GM12878 (cell line): ENCODE data around the gene COQ7. TPM values are rescaled to one million over a fixed set of nuclear protein-coding genes. Genes with fewer than 3 reads are reported as not detected.

Source experiments
- ATAC-seq: fragments of 200-7000 bp; cut with Tn5 transposase; 3 replicates; pipeline ENCODE4 v1.9.1; 2020; ENCODE audit warnings: mild to moderate bottlenecking, moderate library complexity
- BruUV-seq: library from RNA; stranded (reverse); fragments of 400-500 nt; replicated peaks from 2 replicates; lab custom pipeline; 2021; lab: Mats Ljungman, UMichigan
- CTCF ChIA-PET: fragments of 300-600 bp; sonication (Branson Sonifier 250); formaldehyde crosslinking; extraction: SDS; loops from one replicate; lab custom pipeline; 2021; ENCODE audit warnings: inconsistent platforms; lab: Yijun Ruan, JAX
- POLR2A ChIA-PET: fragments of 350-600 bp; formaldehyde crosslinking; extraction: SDS; loops from one replicate; lab custom pipeline; 2021; ENCODE audit warnings: inconsistent platforms; lab: Charles Lee
- RAD21 ChIA-PET: fragments of 300-600 bp; sonication (Branson Sonifier 250); formaldehyde crosslinking; loops from one replicate; lab custom pipeline; 2023; ENCODE audit warnings: antibody characterized with exemption; ENCODE audit not compliant: unreplicated experiment; lab: Charles Lee
- SMC1A ChIA-PET: fragments of 300-600 bp; sonication (Branson Sonifier 250); formaldehyde crosslinking; loops from one replicate; lab custom pipeline; 2023; ENCODE audit not compliant: unreplicated experiment, uncharacterized antibody; lab: Charles Lee
- DNase-seq: peaks from one replicate; pipeline ENCODE4 v3.0.0-alpha.2; 2011; ENCODE audit warnings: low read depth, low spot score
- FAIRE-seq: peaks from 3 replicates; lab custom pipeline; 2011; peaks lifted over from hg19 to GRCh38; lab: Jason Lieb, UNC
- H2AFZ ChIP-seq: 2 replicates; pipeline ENCODE4 v1.6.0; 2011; ENCODE audit warnings: low read depth, low read length, control low read depth; ENCODE audit not compliant: control insufficient read depth
- H3K27ac ChIP-seq: 2 replicates; pipeline ENCODE4 v1.5.1; 2011; ENCODE audit warnings: control low read depth; ENCODE audit not compliant: control insufficient read depth, insufficient read depth
- H3K27me3 ChIP-seq, 2 experiments: replicated peaks in 1 of 2; 2 replicates each; pipeline versions ENCODE4 v1.6.0 to v1.6.1; 2011; ENCODE audit warnings: low read length in 1 of 2; ENCODE audit not compliant: control insufficient read depth in 2 of 2, insufficient read depth in 2 of 2
- H3K36me3 ChIP-seq, 2 experiments: 2 replicates each; pipeline ENCODE4 v1.5.1; 2011; ENCODE audit warnings: low read length in 1 of 2; ENCODE audit not compliant: control insufficient read depth in 2 of 2, insufficient read depth in 2 of 2
- H3K4me1 ChIP-seq: 2 replicates; pipeline ENCODE4 v1.6.1; 2011; ENCODE audit warnings: mild to moderate bottlenecking, low read length, moderate library complexity, mixed read lengths; ENCODE audit not compliant: control insufficient read depth, insufficient read depth
- H3K4me2 ChIP-seq: 2 replicates; pipeline ENCODE4 v1.6.0; 2011; ENCODE audit warnings: control low read depth; ENCODE audit not compliant: control insufficient read depth, insufficient read depth
- H3K4me3 ChIP-seq: fragments of 200-600 bp; sonication (generic); 2 replicates; pipeline ENCODE4 v1.5.1; 2016
- H3K79me2 ChIP-seq: 2 replicates; pipeline ENCODE4 v1.6.0; 2011; ENCODE audit warnings: low read length; ENCODE audit not compliant: control insufficient read depth, insufficient read depth
- H3K9ac ChIP-seq: 2 replicates; pipeline ENCODE4 v1.8.0; 2011; ENCODE audit warnings: low read length, control low read depth, mixed read lengths; ENCODE audit not compliant: control insufficient read depth, insufficient read depth
- H3K9me3 ChIP-seq: replicated peaks from 3 replicates; pipeline ENCODE4 v1.5.1; 2011; ENCODE audit warnings: mild to moderate bottlenecking, low read length; ENCODE audit not compliant: control insufficient read depth, insufficient read depth
- H4K20me1 ChIP-seq: 2 replicates; pipeline ENCODE4 v1.6.0; 2011; ENCODE audit not compliant: control insufficient read depth, insufficient read depth
- BCL11A ChIP-seq: IDR thresholded peaks from 2 replicates; pipeline ENCODE4 v1.6.1; 2011; ENCODE audit warnings: low read depth, low read length
- BRCA1 ChIP-seq: IDR thresholded peaks from 2 replicates; pipeline ENCODE4 v1.6.1; 2011; ENCODE audit warnings: low read depth, low read length, improper control_type of control experiment
- CBFB ChIP-seq: IDR thresholded peaks from 2 replicates; pipeline ENCODE4 v1.6.1; 2016; ENCODE audit warnings: antibody characterized with exemption, low read depth
- CREB1 ChIP-seq: IDR thresholded peaks from 2 replicates; pipeline ENCODE4 v1.6.1; 2012; ENCODE audit warnings: low read depth, mild to moderate bottlenecking, inconsistent platforms
- CREM ChIP-seq: IDR thresholded peaks from 2 replicates; pipeline ENCODE4 v1.6.1; 2014; ENCODE audit warnings: antibody characterized with exemption, low read depth
- EED ChIP-seq: sonication (generic); IDR thresholded peaks from 2 replicates; pipeline ENCODE4 v1.6.1; 2016; ENCODE audit warnings: antibody characterized with exemption, low read depth
- ETV6 ChIP-seq, 2 experiments: fragments of 450-650 bp in 1 of 2; IDR thresholded peaks in 1 of 2; conservative IDR thresholded peaks in 1 of 2; 2 replicates each; pipeline ENCODE4 v1.6.1; 2014; ENCODE audit warnings: antibody characterized with exemption in 1 of 2, borderline replicate concordance in 1 of 2, low read depth in 1 of 2, mild to moderate bottlenecking in 1 of 2, moderate library complexity in 1 of 2
- FOXM1 ChIP-seq: IDR thresholded peaks from 2 replicates; pipeline ENCODE4 v1.6.1; 2012; ENCODE audit warnings: low read depth, mild to moderate bottlenecking, inconsistent platforms, low read length, moderate library complexity
- GABPA ChIP-seq: IDR thresholded peaks from 2 replicates; pipeline ENCODE4 v1.6.1; 2014; ENCODE audit warnings: antibody characterized with exemption, low read depth, mild to moderate bottlenecking, inconsistent platforms
- IRF4 ChIP-seq: IDR thresholded peaks from 2 replicates; pipeline ENCODE4 v1.6.1; 2011; ENCODE audit warnings: low read depth, low read length
- JUNB ChIP-seq: IDR thresholded peaks from 2 replicates; pipeline ENCODE4 v1.6.1; 2016; ENCODE audit warnings: antibody characterized with exemption, mild to moderate bottlenecking
- LARP7 ChIP-seq: fragments of 450-650 bp; IDR thresholded peaks from 2 replicates; pipeline ENCODE4 v1.6.1; 2017; ENCODE audit warnings: mild to moderate bottlenecking
- MXI1 ChIP-seq: fragments of 150-350 bp; IDR thresholded peaks from 2 replicates; pipeline ENCODE4 v1.6.1; 2011; ENCODE audit warnings: low read depth, mild to moderate bottlenecking, inconsistent platforms, low read length, improper control_type of control experiment
- MYC ChIP-seq: IDR thresholded peaks from 2 replicates; pipeline ENCODE4 v1.6.1; 2011; ENCODE audit warnings: mild to moderate bottlenecking, low read length, moderate library complexity, inconsistent platforms; ENCODE audit not compliant: insufficient read depth, insufficient replicate concordance, insufficient read length, severe bottlenecking
- PAX5 ChIP-seq: IDR thresholded peaks from 2 replicates; pipeline ENCODE4 v1.6.1; 2011; ENCODE audit warnings: low read depth, low read length, borderline replicate concordance
- RUNX3 ChIP-seq: IDR thresholded peaks from 2 replicates; pipeline ENCODE4 v1.6.1; 2012; ENCODE audit warnings: low read length, inconsistent platforms
- SIX5 ChIP-seq: IDR thresholded peaks from 2 replicates; pipeline ENCODE4 v1.6.1; 2011; ENCODE audit warnings: mild to moderate bottlenecking, low read depth, low read length, moderate library complexity; ENCODE audit not compliant: severe bottlenecking
- SREBF2 ChIP-seq: IDR thresholded peaks from 2 replicates; pipeline ENCODE4 v1.6.1; 2012; ENCODE audit warnings: mild to moderate bottlenecking, low read length
- SRF ChIP-seq, 2 experiments: IDR thresholded peaks; 2 replicates each; pipeline ENCODE4 v1.6.1; 2011; ENCODE audit warnings: low read depth in 2 of 2, low read length in 2 of 2, mild to moderate bottlenecking in 1 of 2, moderate library complexity in 1 of 2
- WRNIP1 ChIP-seq: IDR thresholded peaks from 2 replicates; pipeline ENCODE4 v1.6.1; 2011; ENCODE audit warnings: low read depth, low read length, improper control_type of control experiment, borderline replicate concordance
- WGBS: methylation state at CpG from one replicate; pipeline ENCODE4 v1.1.6; 2016; ENCODE audit warnings: low lambda C conversion rate; ENCODE audit not compliant: insufficient replicate concordance, insufficient coverage; ENCODE audit errors: missing lambda C conversion rate; 5-methylcytosine and 5-hydroxymethylcytosine counted together
- in situ Hi-C: fragments of 300-500 bp; cut with MboI; formaldehyde crosslinking; loops from 9 replicates; pipeline ENCODE4 v1.14.3; 2018; ENCODE audit warnings: mixed read lengths
- intact Hi-C: fragments of 100-400 bp; cut with micrococcal nuclease; formaldehyde crosslinking; loops from one replicate; pipeline ENCODE4 v1.14.2; 2022; ENCODE audit not compliant: unreplicated experiment
- polyA plus RNA-seq, 11 experiments: library from polyadenylated mRNA; depleted of rRNA in 4 of 11; unstranded in 6 of 11; stranded (reverse) in 5 of 11; fragments of >200 nt; fragmentation: Nextera tagmentation in 4 of 11; fragmentation: Illumina TruSeq in 1 of 11; extraction: Ambion mirVana in 4 of 11; extraction: Trizol in 1 of 11; gene quantifications; 1 replicate in 1 of 11; 2 replicates in 10 of 11; pipeline versions ENCODE4 v1.2.1 to v1.2.3, GENCODE V29; 2011 to 2016; ENCODE audit warnings: inconsistent platforms in 2 of 11, missing spikeins in 2 of 11, low read depth in 1 of 11
- total RNA-seq, 4 experiments: library from RNA; depleted of rRNA in 3 of 4; stranded (reverse); fragments of >200 nt in 3 of 4; fragmentation: Illumina TruSeq in 1 of 4; extraction: Trizol in 1 of 4; gene quantifications; 2 replicates each; pipeline versions ENCODE4 v1.2.1 to v1.2.3, GENCODE V29; 2013 to 2021
- TF ChIP-seq, protein P1 (sequence below): IDR thresholded peaks from 2 replicates; pipeline ENCODE4 v1.6.1; 2012; ENCODE audit warnings: low read length, inconsistent platforms
- TF ChIP-seq, protein P2 (sequence below): IDR thresholded peaks from 2 replicates; pipeline ENCODE4 v1.6.1; 2011; ENCODE audit warnings: borderline replicate concordance, low read depth, mild to moderate bottlenecking, moderate library complexity, low read length; ENCODE audit not compliant: insufficient read depth, poor library complexity, severe bottlenecking

The COQ7 gene
- total and polyA plus RNA-seq, 10 of the 15 experiments (the other 5 are each of a cell fraction or from before 2014, with no cell fraction given): 3.2 to 21.9 (median 13.0) TPM

GRCh38 chr16:19127205-19127604 lies 59.8 kb downstream of the COQ7 start:
- peak; percentile 64 for DNase-seq
- no TSS peak for BruUV-seq
- 2% methylated on average over 3 of the region's 3 CpGs for WGBS
- ChIA-PET SMC1A (interaction anchor here (0.9 to 7.3 kb wide), 8 partner anchors 9 to 192 kb away, joined by 3 to 60 read pairs (median 7); partner anchors contain the start of gene ITPRIPL2), CTCF (interaction anchor here (1.6 to 3.6 kb wide), 3 partner anchors 8 to 52 kb away, joined by 5 to 17 read pairs (median 11); no protein-coding TSS in a partner anchor), POLR2A (interaction anchor here (0.5 to 3.1 kb wide), 2 partner anchors 10 to 17 kb away, joined by 7 to 26 read pairs; no protein-coding TSS in a partner anchor), RAD21 (interaction anchor here (1.2 kb wide), 1 partner anchor 18 kb away, joined by 4 read pairs; no protein-coding TSS in a partner anchor)
- H3K9ac ChIP-seq: 0 out of 2 replicates have a peak overlapping the region, but pooled peaks have one; percentile 14
- peaks cover 60% of the 10 kb centered on the region for H3K4me1 ChIP-seq
- H3K4me2 ChIP-seq: peak overlapping the region; percentile 78
- peak overlapping the region; percentile 89 for H3K27ac ChIP-seq
- H3K27me3 ChIP-seq: no peaks in the 10 kb centered on the region
- no peak overlapping the region for H2AFZ ChIP-seq
- H4K20me1 ChIP-seq: no peaks in the 10 kb centered on the region
- FAIRE-seq: peak; percentile 47
- ATAC-seq: peak; percentile 80
- H3K36me3 ChIP-seq: no peaks in the 10 kb centered on the region
- H3K9me3 ChIP-seq: peaks cover 5% of the 10 kb centered on the region; the same call in 2 of the 3 replicates
- 0 out of 2 replicates have a peak overlapping the region, but pooled peaks have one; percentile 33 for H3K4me3 ChIP-seq
- no peaks in the 10 kb centered on the region for H3K79me2 ChIP-seq
- in situ Hi-C loops: no loop called here
- intact Hi-C loops: loop anchor here (5.0 kb wide), 1 partner anchor 40 kb away; no protein-coding TSS in a partner anchor
- TF ChIP-seq WRNIP1 (no peak), FOXM1 (peak; percentile 47; the same call in 1 of the 2 replicates), CBFB (peak; percentile 88), SREBF2 (no peak), MYC (no peak), RUNX3 (peak; percentile 98), EED (peak; percentile 97), MXI1 (no peak), GABPA (0 out of 2 replicates have a peak, but pooled peaks have one; percentile 35), CREB1 (peak; percentile 72), SIX5 (no peak), LARP7 (no peak), IRF4 (0 out of 2 replicates have a peak, but pooled peaks have one; percentile 21), JUNB (peak; percentile 56), ETV6 (conservative IDR thresholded peaks at IDR 0.05 in 1 of 2, IDR thresholded peaks at IDR 0.05 in 1 of 2; ENCODE audit: borderline replicate concordance in 1 of 2, low read depth in 1 of 2) (peak in 1 of 2 experiments; percentile 74; a peak in 2 of 4 replicates), BCL11A (peak; percentile 71; the same call in 1 of the 2 replicates), CREM (peak; percentile 72), BRCA1 (no peak), SRF (IDR thresholded peaks at IDR 0.05; ENCODE audit: low read depth in 2 of 2, low read length in 2 of 2) (0 out of 4 replicates have a peak, but pooled peaks of 1 of the 2 experiments have one; percentile 7), PAX5 (no peak; the same call in 1 of the 2 replicates)
- TF ChIP-seq, protein P1, sequence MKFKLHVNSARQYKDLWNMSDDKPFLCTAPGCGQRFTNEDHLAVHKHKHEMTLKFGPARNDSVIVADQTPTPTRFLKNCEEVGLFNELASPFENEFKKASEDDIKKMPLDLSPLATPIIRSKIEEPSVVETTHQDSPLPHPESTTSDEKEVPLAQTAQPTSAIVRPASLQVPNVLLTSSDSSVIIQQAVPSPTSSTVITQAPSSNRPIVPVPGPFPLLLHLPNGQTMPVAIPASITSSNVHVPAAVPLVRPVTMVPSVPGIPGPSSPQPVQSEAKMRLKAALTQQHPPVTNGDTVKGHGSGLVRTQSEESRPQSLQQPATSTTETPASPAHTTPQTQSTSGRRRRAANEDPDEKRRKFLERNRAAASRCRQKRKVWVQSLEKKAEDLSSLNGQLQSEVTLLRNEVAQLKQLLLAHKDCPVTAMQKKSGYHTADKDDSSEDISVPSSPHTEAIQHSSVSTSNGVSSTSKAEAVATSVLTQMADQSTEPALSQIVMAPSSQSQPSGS: peak; percentile 58
- TF ChIP-seq, protein P2, sequence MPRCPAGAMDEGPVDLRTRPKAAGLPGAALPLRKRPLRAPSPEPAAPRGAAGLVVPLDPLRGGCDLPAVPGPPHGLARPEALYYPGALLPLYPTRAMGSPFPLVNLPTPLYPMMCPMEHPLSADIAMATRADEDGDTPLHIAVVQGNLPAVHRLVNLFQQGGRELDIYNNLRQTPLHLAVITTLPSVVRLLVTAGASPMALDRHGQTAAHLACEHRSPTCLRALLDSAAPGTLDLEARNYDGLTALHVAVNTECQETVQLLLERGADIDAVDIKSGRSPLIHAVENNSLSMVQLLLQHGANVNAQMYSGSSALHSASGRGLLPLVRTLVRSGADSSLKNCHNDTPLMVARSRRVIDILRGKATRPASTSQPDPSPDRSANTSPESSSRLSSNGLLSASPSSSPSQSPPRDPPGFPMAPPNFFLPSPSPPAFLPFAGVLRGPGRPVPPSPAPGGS: peak; percentile 64
